GM19328 (cell line): Measurements from ENCODE around the gene CD99L2.

Source experiments
- ATAC-seq: cut with Tn5 transposase; IDR thresholded peaks from one replicate; pipeline ENCODE4 v1.9.1; 2021; ENCODE audit warnings: mild to moderate bottlenecking, moderate library complexity; ENCODE audit not compliant: unreplicated experiment

CD99L2 gene

GRCh38 chrX:150898343-150899190, at the start of gene CD99L2:
Gene CD99L2 (minus strand): TSS chrX:150898668. CDS start chrX:150898588, 80 bp downstream.
- peak; percentile 87 for ATAC-seq

- ATAC-seq: no peak
These were observed 45.8 kb upstream of the CD99L2 start for GRCh38 chrX:150944233-150944632.

GRCh38 chrX:150942942-150943594, 44.6 kb upstream of the CD99L2 start:
- ATAC-seq: no peak

GRCh38 chrX:150941580-150941979, 43.1 kb upstream of the CD99L2 start:
- no peak for ATAC-seq

GRCh38 chrX:150940844-150941495, 42.5 kb upstream of the CD99L2 start:
- ATAC-seq: no peak

GRCh38 chrX:150936556-150936955, 38.1 kb upstream of the CD99L2 start:
- no peak for ATAC-seq

GRCh38 chrX:150935467-150935866, 37.0 kb upstream of the CD99L2 start:
- no peak for ATAC-seq

GRCh38 chrX:150934453-150934852, 36.0 kb upstream of the CD99L2 start:
- ATAC-seq: no peak

GRCh38 chrX:150933945-150934350, 35.5 kb upstream of the CD99L2 start:
- no peak for ATAC-seq

GRCh38 chrX:150929058-150929457, 30.6 kb upstream of the CD99L2 start:
- ATAC-seq: no peak

GRCh38 chrX:150926791-150927190, 28.3 kb upstream of the CD99L2 start:
- ATAC-seq: no peak

- ATAC-seq: no peak
These were observed 27.8 kb upstream of the CD99L2 start for GRCh38 chrX:150926304-150926703.

GRCh38 chrX:150919401-150919800, 20.9 kb upstream of the CD99L2 start:
- no peak for ATAC-seq

GRCh38 chrX:150913511-150913910, 15.0 kb upstream of the CD99L2 start:
- ATAC-seq: no peak

- ATAC-seq: no peak
These were observed 9.0 kb upstream of the CD99L2 start for GRCh38 chrX:150907474-150907873.

- ATAC-seq: no peak
These were observed 8.2 kb upstream of the CD99L2 start for GRCh38 chrX:150906694-150907093.

GRCh38 chrX:150905293-150905692, 6.8 kb upstream of the CD99L2 start:
- ATAC-seq: no peak

- ATAC-seq: no peak
These were observed 4.6 kb upstream of the CD99L2 start for GRCh38 chrX:150903110-150903508.

- ATAC-seq: no peak
These were observed 4.1 kb upstream of the CD99L2 start for GRCh38 chrX:150902434-150903109.

- ATAC-seq: peak; percentile 34
These were observed 806 bp upstream of the CD99L2 start for GRCh38 chrX:150899191-150899757.
